Kasumi-1 (cell line): Measurements from ENCODE around the gene WDR31.
"Not testable (repeated sequence)": the region's sequence is repeated elsewhere in the genome, so short reads cannot be mapped to it uniquely, and the experiment has no call there.

Source experiments
- DNase-seq, 2 experiments: peaks; one replicate each; lab custom pipeline; 2025; lab: John Stamatoyannopoulos, UW

Gene WDR31

GRCh38 chr9:113340011-113340699, at the start of gene WDR31:
Gene WDR31, minus strand, starts transcription at chr9:113340275. Its CDS starts 8,253 bp downstream, at chr9:113332022.
- peak; percentile 84 to 87 for DNase-seq

- no peak for DNase-seq
Observed at GRCh38 chr9:113389451-113389850, 49.4 kb upstream of the WDR31 start.

- no peak for DNase-seq
Observed at GRCh38 chr9:113388833-113389232, 48.8 kb upstream of the WDR31 start.

DNA sequence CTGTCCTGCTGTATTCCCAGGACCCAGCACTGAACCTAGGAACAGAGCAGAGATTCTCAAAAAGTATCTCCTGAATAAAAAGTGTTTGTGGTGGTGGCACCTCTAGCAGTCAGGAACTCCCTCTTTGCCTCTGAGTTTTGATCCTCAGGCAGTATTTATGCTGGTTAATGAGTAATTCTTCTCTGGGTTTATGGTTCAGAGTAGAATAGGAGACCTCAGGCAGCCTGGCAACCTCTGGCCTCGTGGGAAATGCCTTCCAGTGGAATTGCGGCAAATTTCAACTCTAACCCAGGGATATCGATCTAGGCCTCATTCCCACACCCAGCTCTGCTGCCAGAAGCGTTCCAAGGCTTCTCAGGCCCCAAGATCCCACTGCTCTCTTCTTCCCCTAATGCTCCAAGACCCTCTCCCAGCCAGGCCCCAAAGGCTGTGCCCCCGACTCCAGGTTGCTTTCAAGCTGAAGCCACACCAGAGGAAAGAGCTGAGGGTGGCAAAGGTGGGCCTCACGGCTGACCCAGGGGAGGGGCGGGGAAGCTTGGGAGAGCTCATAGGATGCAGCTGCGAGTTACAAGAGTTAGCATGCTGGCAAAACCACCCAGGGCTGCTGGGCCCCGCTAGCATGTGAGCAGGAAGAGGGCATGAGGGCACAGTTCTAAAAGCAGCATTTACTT, 47.6 kb upstream of the WDR31 start:
- DNase-seq, result no peak

DNA sequence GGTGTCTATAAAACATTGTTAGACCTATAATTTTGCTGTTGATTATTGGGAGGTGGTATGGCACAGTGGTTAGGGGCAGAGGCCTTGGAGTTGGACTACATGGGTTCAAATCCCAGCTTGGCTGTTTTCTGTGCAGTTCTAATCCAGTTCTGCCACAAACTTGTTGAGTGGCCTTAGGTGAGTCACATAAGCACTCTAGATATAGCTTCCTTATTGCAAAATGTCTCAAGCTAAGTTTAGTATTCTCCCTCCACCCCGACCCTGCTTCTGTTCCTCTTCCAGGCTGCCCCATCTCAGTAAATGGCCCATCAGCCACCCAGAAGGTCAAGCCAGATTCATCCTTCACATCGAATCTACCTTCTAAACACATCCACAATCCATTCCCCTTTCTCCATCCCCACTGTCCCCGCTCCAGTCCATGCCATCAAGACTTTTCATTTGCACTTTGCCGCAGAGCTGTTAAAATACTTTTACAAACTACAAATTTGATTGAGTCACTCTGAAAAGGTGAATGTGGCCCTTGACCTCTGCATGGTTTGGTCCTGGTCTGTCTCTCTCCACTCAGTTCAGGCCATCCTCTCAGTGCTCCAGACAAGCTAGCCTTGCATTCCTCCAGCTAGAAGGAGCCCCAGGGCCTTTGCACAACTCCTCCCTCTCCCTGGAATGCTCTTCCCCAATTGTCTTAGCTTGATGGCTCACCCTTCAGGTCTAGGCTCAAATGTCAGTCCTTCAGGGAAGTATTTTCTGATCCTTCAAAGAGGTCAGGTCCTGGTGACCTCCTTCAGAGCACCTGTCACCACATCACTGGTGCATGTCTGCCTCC, 46.7 kb upstream of the WDR31 start:
- DNase-seq, result no peak

DNA sequence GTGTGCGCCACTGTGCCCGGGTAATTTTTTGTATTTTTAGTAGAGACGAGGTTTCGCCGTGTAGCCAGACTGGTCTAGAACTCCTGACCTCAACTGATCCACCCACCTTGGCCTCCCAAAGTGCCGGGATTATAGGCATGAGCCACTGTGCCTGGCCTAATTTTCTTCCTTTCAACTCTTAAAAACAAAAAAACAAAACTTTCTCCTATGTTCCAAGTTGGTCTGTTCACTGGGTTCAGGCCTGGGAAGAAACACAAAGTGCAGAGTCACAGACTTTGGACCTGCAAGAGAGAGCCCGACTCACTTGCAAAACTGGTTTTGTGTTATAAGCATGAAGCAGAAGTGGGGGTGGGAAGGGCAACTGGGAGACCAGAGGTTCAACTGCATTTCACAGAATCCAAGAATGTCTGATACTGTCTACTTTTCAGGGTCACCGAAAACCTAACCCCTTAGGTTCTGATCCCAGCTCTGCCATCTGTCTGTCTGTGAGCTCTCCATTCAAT, 41.9 kb upstream of the WDR31 start:
- DNase-seq, result no peak

GRCh38 chr9:113381441-113381840, 41.4 kb upstream of the WDR31 start:
- DNase-seq, result not testable (repeated sequence)

- no peak for DNase-seq
Observed at GRCh38 chr9:113380869-113381378, 40.8 kb upstream of the WDR31 start.

GRCh38 chr9:113379829-113380210, 39.7 kb upstream of the WDR31 start:
- not testable (repeated sequence) for DNase-seq

- DNase-seq, result not testable (repeated sequence)
Observed at GRCh38 chr9:113379094-113379828, 39.2 kb upstream of the WDR31 start.

- peak; percentile 71 to 74 for DNase-seq
Observed at GRCh38 chr9:113376634-113377567, 36.8 kb upstream of the WDR31 start, which contains the start of gene HDHD3. Gene HDHD3, minus strand, starts transcription at chr9:113376986. Its CDS starts 2,632 bp downstream, at chr9:113374354.

- no peak for DNase-seq
Observed at GRCh38 chr9:113375057-113376023, 35.3 kb upstream of the WDR31 start.

GRCh38 chr9:113373676-113374392, 33.8 kb upstream of the WDR31 start:
- DNase-seq, result no peak

DNA sequence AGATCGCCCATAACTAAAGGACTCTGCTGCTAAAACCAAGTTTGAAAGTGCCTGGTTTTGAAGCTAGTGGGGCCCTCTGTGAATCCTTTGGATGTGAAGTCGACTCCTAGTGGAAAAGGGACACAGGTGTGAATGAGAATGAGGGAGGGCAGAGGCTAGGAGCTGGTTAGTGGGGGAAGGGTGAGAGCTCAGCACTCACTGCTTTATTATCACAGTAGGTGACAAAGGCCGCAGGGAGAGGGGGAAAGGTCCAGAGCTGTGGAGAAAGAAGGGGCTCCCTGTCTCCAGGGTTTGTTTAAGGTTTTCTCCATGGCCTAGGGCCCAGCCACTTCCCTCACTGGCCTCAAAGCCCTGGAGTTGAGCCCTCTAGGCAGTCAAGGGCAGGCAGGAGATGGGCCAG, 33.2 kb upstream of the WDR31 start:
- no peak for DNase-seq

DNA sequence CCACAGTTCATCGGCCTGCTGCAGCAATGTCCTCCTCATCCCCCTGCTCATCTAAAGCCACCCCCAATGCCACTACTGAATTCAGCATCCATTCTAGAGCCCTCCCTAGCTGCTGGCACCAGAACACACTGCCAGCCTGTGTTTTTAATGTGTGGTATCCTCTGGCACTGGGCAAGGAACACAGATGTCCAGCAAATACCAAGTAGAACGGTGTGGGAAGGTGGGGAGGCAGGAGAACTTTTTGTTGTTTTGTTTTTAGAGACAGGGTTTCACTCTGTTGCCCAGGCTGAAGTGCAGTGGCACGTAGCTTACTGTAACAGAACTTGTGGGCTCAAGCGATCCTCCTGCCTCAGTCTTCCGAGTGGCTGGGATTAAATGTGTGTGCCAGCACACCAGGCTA, 32.0 kb upstream of the WDR31 start:
- no peak for DNase-seq

- no peak for DNase-seq
Observed at GRCh38 chr9:113370806-113371325, 30.8 kb upstream of the WDR31 start.

GRCh38 chr9:113369855-113370140, 29.7 kb upstream of the WDR31 start:
- no peak for DNase-seq
